ENCODE data around the gene GOLIM4.

The GOLIM4 gene

GRCh38 chr3:168070919-168071318 is 24.8 kb downstream of the GOLIM4 start:
- no peak for DNase-seq
- Histone ChIP-seq H3K36me3 (replicated peaks) (no peaks in the 10 kb centered on the region), H3K27ac (peak overlapping the region; percentile 52), H3K27me3 (replicated peaks) (no peaks in the 10 kb centered on the region), H3K4me3 (ENCODE audit: low read depth, low read length) (no peak overlapping the region)
- TF ChIP-seq, protein P1, sequence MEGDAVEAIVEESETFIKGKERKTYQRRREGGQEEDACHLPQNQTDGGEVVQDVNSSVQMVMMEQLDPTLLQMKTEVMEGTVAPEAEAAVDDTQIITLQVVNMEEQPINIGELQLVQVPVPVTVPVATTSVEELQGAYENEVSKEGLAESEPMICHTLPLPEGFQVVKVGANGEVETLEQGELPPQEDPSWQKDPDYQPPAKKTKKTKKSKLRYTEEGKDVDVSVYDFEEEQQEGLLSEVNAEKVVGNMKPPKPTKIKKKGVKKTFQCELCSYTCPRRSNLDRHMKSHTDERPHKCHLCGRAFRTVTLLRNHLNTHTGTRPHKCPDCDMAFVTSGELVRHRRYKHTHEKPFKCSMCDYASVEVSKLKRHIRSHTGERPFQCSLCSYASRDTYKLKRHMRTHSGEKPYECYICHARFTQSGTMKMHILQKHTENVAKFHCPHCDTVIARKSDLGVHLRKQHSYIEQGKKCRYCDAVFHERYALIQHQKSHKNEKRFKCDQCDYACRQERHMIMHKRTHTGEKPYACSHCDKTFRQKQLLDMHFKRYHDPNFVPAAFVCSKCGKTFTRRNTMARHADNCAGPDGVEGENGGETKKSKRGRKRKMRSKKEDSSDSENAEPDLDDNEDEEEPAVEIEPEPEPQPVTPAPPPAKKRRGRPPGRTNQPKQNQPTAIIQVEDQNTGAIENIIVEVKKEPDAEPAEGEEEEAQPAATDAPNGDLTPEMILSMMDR (IDR thresholded peaks at IDR 0.05; ENCODE audit: low read depth, low read length, missing control alignments), result no peak
- in situ Hi-C loops (cut with HindIII; ENCODE audit: low pct_ligation_motif_present, low sequenced_read_pairs), result no loop called here

DNA sequence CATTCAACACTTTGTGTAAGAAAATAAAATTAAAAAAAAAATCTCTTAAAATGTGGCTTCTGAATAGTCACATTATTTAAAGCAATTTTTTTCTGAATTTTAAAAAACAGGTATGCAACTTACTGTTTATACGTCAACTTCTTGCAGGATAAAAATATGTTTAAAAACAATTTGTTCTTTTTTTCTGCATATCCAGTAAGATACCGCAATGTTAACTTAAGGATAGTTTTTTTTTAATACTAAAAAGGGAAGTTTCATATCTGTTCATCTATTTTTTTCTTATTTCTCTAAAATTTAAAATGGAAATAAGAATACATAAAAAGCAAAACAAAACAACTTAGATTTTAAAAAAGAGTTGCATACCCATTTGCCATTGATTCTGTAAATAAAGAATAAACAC is 27.4 kb downstream of the GOLIM4 start:
- no peak for DNase-seq
- Histone ChIP-seq H3K27ac (no peak overlapping the region), H3K36me3 (replicated peaks) (no peaks in the 10 kb centered on the region), H3K4me3 (ENCODE audit: low read depth, low read length) (no peak overlapping the region), H3K27me3 (replicated peaks) (no peaks in the 10 kb centered on the region)
- in situ Hi-C loops (cut with HindIII; ENCODE audit: low pct_ligation_motif_present, low sequenced_read_pairs), result no loop called here
- TF ChIP-seq, protein P1 (IDR thresholded peaks at IDR 0.05; ENCODE audit: low read depth, low read length, missing control alignments), result no peak

- in situ Hi-C loops (cut with HindIII; ENCODE audit: low pct_ligation_motif_present, low sequenced_read_pairs), result no loop called here
- H3K4me3 ChIP-seq (ENCODE audit: low read depth, low read length), result no peak overlapping the region
- DNase-seq, result no peak
- H3K27ac ChIP-seq, result no peak overlapping the region
- no peaks in the 10 kb centered on the region for H3K27me3 ChIP-seq (replicated peaks)
- TF ChIP-seq, protein P1 (IDR thresholded peaks at IDR 0.05; ENCODE audit: low read depth, low read length, missing control alignments), result no peak
- H3K36me3 ChIP-seq (replicated peaks), result no peaks in the 10 kb centered on the region
Observed at GRCh38 chr3:168066882-168067281, 28.8 kb downstream of the GOLIM4 start.

- no peak overlapping the region for H3K27ac ChIP-seq
- no peak overlapping the region for H3K4me3 ChIP-seq (ENCODE audit: low read depth, low read length)
- no peaks in the 10 kb centered on the region for H3K27me3 ChIP-seq (replicated peaks)
- TF ChIP-seq, protein P1 (IDR thresholded peaks at IDR 0.05; ENCODE audit: low read depth, low read length, missing control alignments), result no peak
- no peak for DNase-seq
- no peaks in the 10 kb centered on the region for H3K36me3 ChIP-seq (replicated peaks)
- in situ Hi-C loops (cut with HindIII; ENCODE audit: low pct_ligation_motif_present, low sequenced_read_pairs), result no loop called here
Observed at GRCh38 chr3:168065569-168065968, 30.2 kb downstream of the GOLIM4 start.

- no peak overlapping the region for H3K27ac ChIP-seq
- no peak overlapping the region for H3K4me3 ChIP-seq (ENCODE audit: low read depth, low read length)
- TF ChIP-seq, protein P1 (IDR thresholded peaks at IDR 0.05; ENCODE audit: low read depth, low read length, missing control alignments), result no peak
Observed at GRCh38 chr3:168063122-168063521, 32.6 kb downstream of the GOLIM4 start.

GRCh38 chr3:168062679-168063078 is 33.0 kb downstream of the GOLIM4 start:
- TF ChIP-seq, protein P1 (IDR thresholded peaks at IDR 0.05; ENCODE audit: low read depth, low read length, missing control alignments), result no peak
- in situ Hi-C loops (cut with HindIII; ENCODE audit: low pct_ligation_motif_present, low sequenced_read_pairs), result no loop called here
- Histone ChIP-seq H3K27me3 (replicated peaks) (no peaks in the 10 kb centered on the region), H3K4me3 (ENCODE audit: low read depth, low read length) (no peak overlapping the region), H3K36me3 (replicated peaks) (no peaks in the 10 kb centered on the region), H3K27ac (no peak overlapping the region)
- DNase-seq, result no peak

More at GRCh38 chr3:168063122-168063521, 32.6 kb downstream of the GOLIM4 start:
- no peak for DNase-seq
- no peaks in the 10 kb centered on the region for H3K27me3 ChIP-seq (replicated peaks)
- in situ Hi-C loops (cut with HindIII; ENCODE audit: low pct_ligation_motif_present, low sequenced_read_pairs), result no loop called here
- no peaks in the 10 kb centered on the region for H3K36me3 ChIP-seq (replicated peaks)

Measured in brain microvascular endothelial cell (primary cell).